ENCODE measurements around the gene OMP. TPM values are rescaled to one million over a fixed set of nuclear protein-coding genes. Genes with fewer than 3 reads are reported as not detected.
"Not testable (repeated sequence)": the region's sequence is repeated elsewhere in the genome, so short reads cannot be mapped to it uniquely, and the experiment has no call there.

OMP gene, protein sequence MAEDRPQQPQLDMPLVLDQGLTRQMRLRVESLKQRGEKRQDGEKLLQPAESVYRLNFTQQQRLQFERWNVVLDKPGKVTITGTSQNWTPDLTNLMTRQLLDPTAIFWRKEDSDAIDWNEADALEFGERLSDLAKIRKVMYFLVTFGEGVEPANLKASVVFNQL
- not detected in 2 replicates for total RNA-seq

GRCh38 chr11:77102246-77103210, at the start of gene OMP:
OMP (plus strand) TSS chr11:77102840; CDS start chr11:77102840, 0 bp downstream.
- intact Hi-C loops (cut with micrococcal nuclease) = no loop called here
- Mint-ChIP-seq H3K4me1 (ENCODE audit: low read depth) (no peaks in the 10 kb centered on the region), H3K27ac (no peak within 1 kb of the TSS)

DNA sequence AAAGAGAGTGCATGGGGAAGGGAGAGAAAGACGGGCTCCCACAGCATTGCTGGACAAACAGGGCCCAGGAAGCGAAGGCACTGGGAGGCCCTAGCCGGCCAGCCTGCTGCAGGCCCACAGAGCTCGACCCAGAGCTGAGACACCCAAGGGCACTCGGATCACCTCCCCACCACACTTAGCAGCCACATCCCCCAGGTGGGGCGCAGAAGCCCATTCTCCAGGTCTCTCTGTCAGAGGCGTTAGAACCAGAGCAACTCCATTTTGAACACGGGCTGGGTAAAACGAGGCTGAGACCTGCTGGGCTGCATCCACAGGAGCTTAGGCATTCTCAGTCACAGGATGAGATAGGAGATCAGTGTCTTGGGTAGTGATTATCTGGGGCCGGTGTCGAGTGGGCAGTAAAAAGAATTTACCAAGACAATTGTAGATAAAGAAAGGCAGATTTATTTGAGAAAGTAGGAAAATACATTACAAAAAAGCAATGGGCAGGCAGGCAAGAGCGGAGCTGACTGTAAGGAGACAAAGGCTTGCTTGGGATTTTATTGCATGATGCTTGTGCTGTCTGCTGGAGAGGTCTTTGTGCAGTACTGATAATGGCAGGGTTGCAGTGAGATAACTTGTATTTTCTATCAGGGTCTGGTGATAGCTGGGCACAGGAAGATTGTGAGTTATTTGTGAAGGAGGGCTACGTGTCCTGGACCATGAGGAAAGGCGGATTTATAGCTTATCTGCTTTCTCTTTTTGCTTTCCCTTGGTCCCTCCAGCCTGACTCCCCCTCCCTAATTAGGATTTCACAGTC, 49.2 kb upstream of the OMP start:
- no peaks in the 10 kb centered on the region for H3K36me3 Mint-ChIP-seq (ENCODE audit: low read depth)
- H3K27me3 Mint-ChIP-seq (ENCODE audit: insufficient read depth) = peaks cover under 1% of the 10 kb centered on the region
- intact Hi-C loops (cut with micrococcal nuclease) = no loop called here
- DNase-seq (ENCODE audit: low spot score) = no peak
- no peaks in the 10 kb centered on the region for H3K9me3 Mint-ChIP-seq
- no peaks in the 10 kb centered on the region for H3K4me1 Mint-ChIP-seq (ENCODE audit: low read depth)
- H3K4me3 Mint-ChIP-seq = no peak overlapping the region
- H3K27ac Mint-ChIP-seq = no peak overlapping the region

More at GRCh38 chr11:77102246-77103210, at the start of gene OMP:
- H3K36me3 Mint-ChIP-seq (ENCODE audit: low read depth) = no peaks in the 10 kb centered on the region
- H3K4me3 Mint-ChIP-seq = no peak within 1 kb of the TSS
- no peaks in the 10 kb centered on the region for H3K27me3 Mint-ChIP-seq (ENCODE audit: insufficient read depth)
- no peaks in the 10 kb centered on the region for H3K9me3 Mint-ChIP-seq
- no peak for DNase-seq (ENCODE audit: low spot score)

DNA sequence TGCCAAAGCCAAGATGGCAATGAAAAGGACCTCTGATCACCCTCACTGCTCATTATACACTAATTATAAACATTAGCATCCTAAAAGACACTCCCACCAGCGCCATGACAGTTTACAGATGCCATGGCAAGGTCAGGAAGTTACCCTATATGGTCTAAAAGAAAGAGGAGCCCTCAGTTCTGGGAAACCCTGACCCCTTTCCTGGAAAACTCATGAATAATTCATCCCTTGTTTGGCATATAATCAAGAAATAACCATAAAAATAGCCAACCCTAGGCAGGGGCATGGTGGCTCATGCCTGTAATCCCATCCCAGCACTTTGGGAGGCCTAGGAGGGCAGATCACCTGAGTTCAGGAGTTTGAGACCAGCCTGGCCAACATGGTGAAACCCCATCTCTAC, 48.6 kb upstream of the OMP start:
- H3K9me3 Mint-ChIP-seq = no peaks in the 10 kb centered on the region
- intact Hi-C loops (cut with micrococcal nuclease) = no loop called here
- H3K36me3 Mint-ChIP-seq (ENCODE audit: low read depth) = no peaks in the 10 kb centered on the region
- no peak overlapping the region for H3K27ac Mint-ChIP-seq
- H3K4me1 Mint-ChIP-seq (ENCODE audit: low read depth) = no peaks in the 10 kb centered on the region
- H3K4me3 Mint-ChIP-seq = no peak overlapping the region
- peaks cover 4% of the 10 kb centered on the region for H3K27me3 Mint-ChIP-seq (ENCODE audit: insufficient read depth)
- DNase-seq (ENCODE audit: low spot score) = no peak

DNA sequence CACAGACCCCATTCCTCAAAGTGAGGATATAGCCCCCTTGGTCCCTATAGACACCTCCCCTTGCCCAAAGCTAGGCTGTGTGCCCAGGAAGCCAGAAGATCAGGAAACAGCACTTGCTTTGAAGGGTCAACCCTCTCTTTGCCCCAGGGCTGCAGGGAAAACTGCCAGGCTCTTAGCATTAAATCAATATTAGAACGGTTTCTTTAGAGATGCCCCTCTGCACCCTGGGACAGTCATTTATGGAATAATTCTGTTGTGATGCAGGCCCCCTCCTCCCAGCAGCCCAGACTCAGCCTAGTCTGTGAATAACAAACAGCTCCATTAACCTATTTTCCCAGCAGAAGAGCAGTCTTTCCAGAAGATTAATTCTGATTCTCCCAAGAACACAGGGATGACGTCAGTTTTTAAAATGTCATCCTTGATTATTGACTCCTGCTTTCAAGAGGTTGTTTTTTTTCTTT, 47.5 kb upstream of the OMP start:
- H3K27me3 Mint-ChIP-seq (ENCODE audit: insufficient read depth) = peaks cover 4% of the 10 kb centered on the region
- intact Hi-C loops (cut with micrococcal nuclease) = no loop called here
- no peaks in the 10 kb centered on the region for H3K36me3 Mint-ChIP-seq (ENCODE audit: low read depth)
- H3K4me3 Mint-ChIP-seq = no peak overlapping the region
- H3K27ac Mint-ChIP-seq = no peak overlapping the region
- H3K4me1 Mint-ChIP-seq (ENCODE audit: low read depth) = no peaks in the 10 kb centered on the region
- DNase-seq (ENCODE audit: low spot score) = no peak
- no peaks in the 10 kb centered on the region for H3K9me3 Mint-ChIP-seq

DNA sequence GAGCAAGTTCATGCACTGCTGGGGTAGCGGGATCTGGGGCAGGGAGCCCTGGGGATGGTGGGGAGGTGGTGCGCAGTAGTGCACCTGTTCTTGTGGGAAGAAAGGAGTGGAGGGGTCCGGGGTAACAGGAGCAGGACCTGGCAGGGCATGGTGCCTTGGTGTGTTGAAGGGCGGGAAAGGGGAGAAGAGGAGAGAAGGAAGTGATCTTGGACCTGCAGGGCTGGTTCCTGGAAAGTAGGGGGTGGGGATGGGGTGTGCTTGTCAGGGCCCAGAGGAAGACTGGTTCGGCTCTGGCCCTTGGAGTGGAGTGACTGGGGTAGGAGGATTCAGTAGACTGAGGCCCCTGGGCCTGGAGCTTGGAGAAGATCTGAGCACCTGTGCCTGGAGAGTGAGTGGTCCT, 46.7 kb upstream of the OMP start:
- no peaks in the 10 kb centered on the region for H3K4me1 Mint-ChIP-seq (ENCODE audit: low read depth)
- H3K36me3 Mint-ChIP-seq (ENCODE audit: low read depth) = no peaks in the 10 kb centered on the region
- H3K9me3 Mint-ChIP-seq = no peaks in the 10 kb centered on the region
- no peak overlapping the region for H3K4me3 Mint-ChIP-seq
- peaks cover 8% of the 10 kb centered on the region for H3K27me3 Mint-ChIP-seq (ENCODE audit: insufficient read depth)
- no peak for DNase-seq (ENCODE audit: low spot score)
- intact Hi-C loops (cut with micrococcal nuclease) = no loop called here
- H3K27ac Mint-ChIP-seq = no peak overlapping the region

- Mint-ChIP-seq H3K36me3 (ENCODE audit: low read depth) (no peaks in the 10 kb centered on the region), H3K27me3 (ENCODE audit: insufficient read depth) (peaks cover 10% of the 10 kb centered on the region), H3K4me1 (ENCODE audit: low read depth) (no peaks in the 10 kb centered on the region), H3K27ac (no peak overlapping the region), H3K9me3 (no peaks in the 10 kb centered on the region), H3K4me3 (no peak overlapping the region)
- no peak for DNase-seq (ENCODE audit: low spot score)
- intact Hi-C loops (cut with micrococcal nuclease) = no loop called here
Measured at GRCh38 chr11:77056814-77057402, 45.7 kb upstream of the OMP start.

GRCh38 chr11:77057938-77058474, 44.6 kb upstream of the OMP start:
- DNase-seq (ENCODE audit: low spot score) = no peak
- intact Hi-C loops (cut with micrococcal nuclease) = no loop called here
- Mint-ChIP-seq H3K27me3 (ENCODE audit: insufficient read depth) (peaks cover 11% of the 10 kb centered on the region), H3K36me3 (ENCODE audit: low read depth) (no peaks in the 10 kb centered on the region), H3K4me3 (no peak overlapping the region), H3K4me1 (ENCODE audit: low read depth) (no peaks in the 10 kb centered on the region), H3K9me3 (no peaks in the 10 kb centered on the region), H3K27ac (no peak overlapping the region)

GRCh38 chr11:77058900-77059299, 43.7 kb upstream of the OMP start:
- Mint-ChIP-seq H3K36me3 (ENCODE audit: low read depth) (no peaks in the 10 kb centered on the region), H3K9me3 (no peaks in the 10 kb centered on the region), H3K27me3 (ENCODE audit: insufficient read depth) (peaks cover 11% of the 10 kb centered on the region), H3K4me1 (ENCODE audit: low read depth) (no peaks in the 10 kb centered on the region), H3K4me3 (no peak overlapping the region), H3K27ac (no peak overlapping the region)
- intact Hi-C loops (cut with micrococcal nuclease) = no loop called here
- DNase-seq (ENCODE audit: low spot score) = no peak

GRCh38 chr11:77059806-77060205, 42.8 kb upstream of the OMP start:
- peaks cover 15% of the 10 kb centered on the region for H3K27me3 Mint-ChIP-seq (ENCODE audit: insufficient read depth)
- H3K9me3 Mint-ChIP-seq = no peaks in the 10 kb centered on the region
- H3K4me1 Mint-ChIP-seq (ENCODE audit: low read depth) = no peaks in the 10 kb centered on the region
- no peak for DNase-seq (ENCODE audit: low spot score)
- intact Hi-C loops (cut with micrococcal nuclease) = loop anchor here (10.0 kb wide), 2 partner anchors 355 to 615 kb away; partner anchors contain the start of gene EMSY
- H3K27ac Mint-ChIP-seq = no peak overlapping the region
- H3K4me3 Mint-ChIP-seq = no peak overlapping the region
- no peaks in the 10 kb centered on the region for H3K36me3 Mint-ChIP-seq (ENCODE audit: low read depth)

GRCh38 chr11:77060234-77060633, 42.4 kb upstream of the OMP start:
- intact Hi-C loops (cut with micrococcal nuclease) = loop anchor here (10.0 kb wide), 2 partner anchors 355 to 615 kb away; partner anchors contain the start of gene EMSY
- H3K27ac Mint-ChIP-seq = no peak overlapping the region
- H3K27me3 Mint-ChIP-seq (ENCODE audit: insufficient read depth) = peaks cover 18% of the 10 kb centered on the region
- no peaks in the 10 kb centered on the region for H3K9me3 Mint-ChIP-seq
- H3K36me3 Mint-ChIP-seq (ENCODE audit: low read depth) = no peaks in the 10 kb centered on the region
- no peak for DNase-seq (ENCODE audit: low spot score)
- no peak overlapping the region for H3K4me3 Mint-ChIP-seq
- H3K4me1 Mint-ChIP-seq (ENCODE audit: low read depth) = no peaks in the 10 kb centered on the region

GRCh38 chr11:77061258-77061657, 41.4 kb upstream of the OMP start:
- H3K36me3 Mint-ChIP-seq (ENCODE audit: low read depth); DNase-seq (ENCODE audit: low spot score); H3K27ac Mint-ChIP-seq; H3K4me1 Mint-ChIP-seq (ENCODE audit: low read depth); H3K9me3 Mint-ChIP-seq; H3K4me3 Mint-ChIP-seq: not testable (repeated sequence)
- intact Hi-C loops (cut with micrococcal nuclease) = loop anchor here (10.0 kb wide), 2 partner anchors 354 to 616 kb away; partner anchors contain the start of gene EMSY
- H3K27me3 Mint-ChIP-seq (ENCODE audit: insufficient read depth) = peaks cover 25% of the 10 kb centered on the region

DNA sequence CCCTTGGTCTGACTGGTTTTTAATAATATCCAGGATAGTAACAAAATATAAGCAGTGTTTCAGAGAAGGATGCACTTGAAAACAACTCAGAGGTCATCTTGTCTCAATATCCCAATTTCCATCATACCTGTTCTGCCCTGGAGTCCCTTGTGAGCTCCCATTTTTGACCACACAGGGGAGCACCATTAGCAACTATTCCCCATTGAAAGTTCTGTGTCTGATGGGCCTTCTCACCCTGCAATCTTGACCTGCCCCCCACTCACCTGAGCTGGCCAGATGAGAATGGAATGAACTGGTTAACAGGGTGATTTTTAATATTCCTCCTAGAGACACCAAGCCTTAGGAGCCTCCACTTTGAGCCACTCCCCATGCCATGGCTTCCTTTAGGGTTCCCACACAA, 39.7 kb upstream of the OMP start:
- no peak for DNase-seq (ENCODE audit: low spot score)
- Mint-ChIP-seq H3K27me3 (ENCODE audit: insufficient read depth) (peaks cover 30% of the 10 kb centered on the region), H3K9me3 (no peaks in the 10 kb centered on the region), H3K27ac (no peak overlapping the region), H3K4me3 (no peak overlapping the region), H3K4me1 (ENCODE audit: low read depth) (no peaks in the 10 kb centered on the region), H3K36me3 (ENCODE audit: low read depth) (no peaks in the 10 kb centered on the region)
- intact Hi-C loops (cut with micrococcal nuclease) = loop anchor here (10.0 kb wide), 2 partner anchors 352 to 618 kb away; partner anchors contain the start of gene EMSY
